ENCODE data around the gene DHRS7B.
"Not testable (repeated sequence)": the region's sequence is repeated elsewhere in the genome, so short reads cannot be mapped to it uniquely, and the experiment has no call there.

The DHRS7B gene

DNA sequence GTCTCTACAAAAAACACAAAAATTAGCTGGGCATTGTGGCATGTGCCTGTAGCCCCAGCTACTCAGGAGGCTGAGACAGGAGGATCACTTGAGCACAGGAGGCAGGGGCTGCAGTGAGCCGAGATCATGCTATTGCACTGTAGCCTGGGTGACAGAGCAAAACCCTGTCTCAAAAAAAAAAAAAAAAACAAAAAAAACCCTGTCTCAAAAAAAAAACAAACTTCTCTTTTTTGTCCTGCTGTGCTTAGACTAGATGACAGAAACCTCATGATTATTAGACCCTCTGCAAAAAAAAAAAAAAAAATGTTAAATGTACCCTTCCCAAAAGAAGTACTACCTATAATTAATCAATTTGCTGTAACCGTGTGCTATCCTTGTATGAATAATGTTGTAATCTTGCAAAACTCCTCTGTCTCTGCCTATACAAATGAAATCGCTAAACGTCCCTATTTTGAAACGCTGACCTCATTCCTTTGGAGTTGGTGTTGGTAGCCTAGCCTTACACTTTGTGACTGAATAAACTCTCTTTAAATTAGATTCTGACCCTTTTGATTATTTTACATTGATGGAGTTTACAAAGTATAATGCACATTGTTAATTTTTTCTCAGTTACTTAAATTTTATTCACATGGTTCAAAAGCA, 13.6 kb upstream of the DHRS7B start:
- no peak overlapping the region for H3K4me3 ChIP-seq (ENCODE audit: low read depth, low read length)
- DNase-seq (ENCODE audit: low read depth), result no peak
- TF ChIP-seq, protein P1, sequence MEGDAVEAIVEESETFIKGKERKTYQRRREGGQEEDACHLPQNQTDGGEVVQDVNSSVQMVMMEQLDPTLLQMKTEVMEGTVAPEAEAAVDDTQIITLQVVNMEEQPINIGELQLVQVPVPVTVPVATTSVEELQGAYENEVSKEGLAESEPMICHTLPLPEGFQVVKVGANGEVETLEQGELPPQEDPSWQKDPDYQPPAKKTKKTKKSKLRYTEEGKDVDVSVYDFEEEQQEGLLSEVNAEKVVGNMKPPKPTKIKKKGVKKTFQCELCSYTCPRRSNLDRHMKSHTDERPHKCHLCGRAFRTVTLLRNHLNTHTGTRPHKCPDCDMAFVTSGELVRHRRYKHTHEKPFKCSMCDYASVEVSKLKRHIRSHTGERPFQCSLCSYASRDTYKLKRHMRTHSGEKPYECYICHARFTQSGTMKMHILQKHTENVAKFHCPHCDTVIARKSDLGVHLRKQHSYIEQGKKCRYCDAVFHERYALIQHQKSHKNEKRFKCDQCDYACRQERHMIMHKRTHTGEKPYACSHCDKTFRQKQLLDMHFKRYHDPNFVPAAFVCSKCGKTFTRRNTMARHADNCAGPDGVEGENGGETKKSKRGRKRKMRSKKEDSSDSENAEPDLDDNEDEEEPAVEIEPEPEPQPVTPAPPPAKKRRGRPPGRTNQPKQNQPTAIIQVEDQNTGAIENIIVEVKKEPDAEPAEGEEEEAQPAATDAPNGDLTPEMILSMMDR (IDR thresholded peaks at IDR 0.05; ENCODE audit: control insufficient read depth, extremely low read depth, insufficient read depth), result no peak

- no peak for DNase-seq (ENCODE audit: low read depth)
- no peak overlapping the region for H3K4me3 ChIP-seq (ENCODE audit: low read depth, low read length)
- TF ChIP-seq, protein P1 (IDR thresholded peaks at IDR 0.05; ENCODE audit: control insufficient read depth, extremely low read depth, insufficient read depth), result no peak
Observed at GRCh38 chr17:21113716-21114115, 13.0 kb upstream of the DHRS7B start.

- H3K4me3 ChIP-seq (ENCODE audit: low read depth, low read length); DNase-seq (ENCODE audit: low read depth): not testable (repeated sequence)
Observed at GRCh38 chr17:21114791-21115190, 12.0 kb upstream of the DHRS7B start.

DNA sequence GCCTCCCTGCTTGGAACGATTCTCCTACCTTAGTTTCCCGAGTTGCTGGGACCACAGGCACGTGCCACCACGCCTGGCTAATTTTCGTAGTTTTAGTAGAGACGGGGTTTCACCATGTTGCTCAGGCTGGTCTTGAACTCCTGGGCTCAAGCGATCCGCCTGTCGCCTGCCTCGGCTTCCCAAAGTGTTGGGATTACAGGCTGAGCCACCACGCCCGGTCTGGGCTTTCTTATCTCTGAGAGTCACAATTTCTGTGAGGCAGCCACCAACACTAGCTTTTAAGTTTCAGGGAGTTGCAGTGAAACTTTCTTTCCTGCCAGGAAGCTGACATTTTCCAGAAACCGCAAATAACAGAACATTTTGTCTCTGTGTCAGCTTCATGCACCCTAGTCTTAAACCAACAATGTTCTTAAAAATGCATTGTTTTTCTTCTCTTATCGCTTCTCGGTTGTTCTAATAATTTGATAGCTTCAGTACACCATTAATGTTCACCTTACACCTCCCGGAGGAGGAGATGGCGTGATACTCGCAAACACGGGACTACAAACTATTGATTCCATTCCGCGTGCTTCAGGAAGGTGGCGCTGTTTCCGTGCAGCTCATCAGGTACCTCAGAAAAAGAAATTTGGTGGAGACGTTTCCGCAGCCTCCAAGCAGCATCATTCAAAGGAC, 7.4 kb upstream of the DHRS7B start:
- peak; percentile 39 for DNase-seq (ENCODE audit: low read depth)
- no peak overlapping the region for H3K4me3 ChIP-seq (ENCODE audit: low read depth, low read length)
- TF ChIP-seq, protein P1 (IDR thresholded peaks at IDR 0.05; ENCODE audit: control insufficient read depth, extremely low read depth, insufficient read depth), result peak; percentile 98

- H3K4me3 ChIP-seq (ENCODE audit: low read depth, low read length), result no peak overlapping the region
- no peak for DNase-seq (ENCODE audit: low read depth)
- TF ChIP-seq, protein P1 (IDR thresholded peaks at IDR 0.05; ENCODE audit: control insufficient read depth, extremely low read depth, insufficient read depth), result no peak
Observed at GRCh38 chr17:21119919-21120249, 6.9 kb upstream of the DHRS7B start.

- DNase-seq (ENCODE audit: low read depth), result no peak
- no peak overlapping the region for H3K4me3 ChIP-seq (ENCODE audit: low read depth, low read length)
- TF ChIP-seq, protein P1 (IDR thresholded peaks at IDR 0.05; ENCODE audit: control insufficient read depth, extremely low read depth, insufficient read depth), result no peak
Observed at GRCh38 chr17:21124086-21124485, 2.7 kb upstream of the DHRS7B start.

DNA sequence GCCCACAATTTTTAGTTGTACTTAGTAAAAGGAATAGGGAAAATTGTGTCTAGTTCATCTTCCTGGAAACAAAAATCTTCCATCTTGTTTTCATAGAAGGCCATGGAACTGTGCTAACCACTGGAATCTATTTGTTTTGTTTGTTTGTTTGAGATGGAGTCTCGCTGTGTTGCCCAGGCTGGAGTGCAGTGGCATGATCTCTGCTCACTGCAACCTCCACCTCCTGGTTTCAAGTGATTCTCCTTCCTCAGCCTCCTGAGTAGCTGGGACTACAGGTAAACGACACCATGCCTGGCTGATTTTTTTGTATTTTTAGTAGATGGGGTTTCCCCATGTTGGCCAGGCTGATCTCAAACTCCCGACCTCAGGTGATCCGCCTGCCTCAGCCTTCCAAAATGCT, 2.2 kb upstream of the DHRS7B start:
- DNase-seq (ENCODE audit: low read depth); H3K4me3 ChIP-seq (ENCODE audit: low read depth, low read length): not testable (repeated sequence)

GRCh38 chr17:21125862-21126261, 902 bp upstream of the DHRS7B start:
- TF ChIP-seq, protein P1 (IDR thresholded peaks at IDR 0.05; ENCODE audit: control insufficient read depth, extremely low read depth, insufficient read depth), result no peak
- DNase-seq (ENCODE audit: low read depth), result no peak
- H3K4me3 ChIP-seq (ENCODE audit: low read depth, low read length), result peak overlapping the region; percentile 86
